ENCODE data around the gene DEFB113.
"Not testable (repeated sequence)": the region's sequence is repeated elsewhere in the genome, so short reads cannot be mapped to it uniquely, and the experiment has no call there.

Gene DEFB113

GRCh38 chr6:49966823-49967222 lies 2.6 kb downstream of the DEFB113 start:
- no peaks in the 10 kb centered on the region for H3K4me1 ChIP-seq (ENCODE audit: control insufficient read depth, insufficient read depth, low read length)
- no peak overlapping the region for H3K9ac ChIP-seq (ENCODE audit: low read length)
- H3K9me3 ChIP-seq (ENCODE audit: control insufficient read depth, low read length) = no peaks in the 10 kb centered on the region
- DNase-seq (ENCODE audit: low read depth) = no peak
- no peak overlapping the region for H3K4me3 ChIP-seq (ENCODE audit: low read length)
- no peaks in the 10 kb centered on the region for H3K36me3 ChIP-seq (ENCODE audit: control insufficient read depth, insufficient read depth, low read length, severe bottlenecking)
- H3K27me3 ChIP-seq (replicated peaks; ENCODE audit: control insufficient read depth, insufficient read depth, low read length) = no peaks in the 10 kb centered on the region

DNA sequence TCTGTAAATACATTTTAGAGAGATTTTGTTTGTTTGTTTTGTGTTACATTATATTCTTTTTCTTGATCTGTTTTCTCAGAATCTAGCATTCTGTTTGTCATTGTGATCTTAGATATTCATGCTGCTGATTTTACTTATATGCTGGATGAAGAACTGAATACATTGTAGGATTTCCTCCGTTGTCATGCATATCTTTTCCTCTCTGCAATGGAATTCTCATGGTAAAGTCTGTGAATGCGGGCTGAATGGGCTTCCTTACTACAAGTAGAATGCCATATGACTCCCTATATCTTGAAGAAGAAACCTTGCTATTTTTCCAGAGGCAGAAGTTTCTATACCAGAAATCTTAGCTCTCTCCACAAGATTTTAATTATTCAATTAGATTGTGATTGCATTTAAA lies 3.1 kb downstream of the DEFB113 start:
- Histone ChIP-seq H3K4me3 (ENCODE audit: low read length) (no peak overlapping the region), H3K9me3 (ENCODE audit: control insufficient read depth, low read length) (no peaks in the 10 kb centered on the region), H3K9ac (ENCODE audit: low read length) (no peak overlapping the region), H3K27me3 (replicated peaks; ENCODE audit: control insufficient read depth, insufficient read depth, low read length) (no peaks in the 10 kb centered on the region), H3K4me1 (ENCODE audit: control insufficient read depth, insufficient read depth, low read length) (no peaks in the 10 kb centered on the region), H3K36me3 (ENCODE audit: control insufficient read depth, insufficient read depth, low read length, severe bottlenecking) (no peaks in the 10 kb centered on the region)
- DNase-seq (ENCODE audit: low read depth) = no peak

DNA sequence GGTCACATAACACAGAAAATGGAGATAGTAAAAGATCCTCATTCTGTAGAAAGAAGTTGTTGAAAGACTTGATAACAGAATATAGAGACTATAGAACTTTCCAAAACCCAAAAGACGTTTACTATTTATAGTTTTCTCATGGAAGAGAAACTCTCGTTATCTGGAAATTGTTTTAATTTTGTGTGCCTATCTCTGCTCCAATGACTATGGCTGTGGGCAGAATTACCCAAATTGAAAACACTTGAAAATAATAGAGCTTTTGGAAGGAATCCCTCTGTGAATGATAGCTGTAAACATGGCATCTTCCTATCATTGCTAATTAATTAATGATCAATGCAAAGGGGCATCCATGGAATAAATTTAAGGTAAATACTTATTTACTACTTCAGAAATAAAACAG lies 5.4 kb downstream of the DEFB113 start, which contains the start of gene DEFB114:
Gene DEFB114, minus strand, starts transcription at position 101 of the 400 bp plus-strand sequence. Its CDS starts 59 bp downstream, at position 42.
- H3K4me1 ChIP-seq (ENCODE audit: control insufficient read depth, insufficient read depth, low read length) = no peaks in the 10 kb centered on the region
- no peak for DNase-seq (ENCODE audit: low read depth)
- H3K36me3 ChIP-seq (ENCODE audit: control insufficient read depth, insufficient read depth, low read length, severe bottlenecking) = no peaks in the 10 kb centered on the region
- no peak within 1 kb of the TSS for H3K9ac ChIP-seq (ENCODE audit: low read length)
- no peaks in the 10 kb centered on the region for H3K9me3 ChIP-seq (ENCODE audit: control insufficient read depth, low read length)
- H3K27me3 ChIP-seq (replicated peaks; ENCODE audit: control insufficient read depth, insufficient read depth, low read length) = no peaks in the 10 kb centered on the region
- no peak within 1 kb of the TSS for H3K4me3 ChIP-seq (ENCODE audit: low read length)

- Histone ChIP-seq H3K4me1 (ENCODE audit: control insufficient read depth, insufficient read depth, low read length) (no peaks in the 10 kb centered on the region), H3K9ac (ENCODE audit: low read length) (no peak overlapping the region), H3K4me3 (ENCODE audit: low read length) (no peak overlapping the region), H3K27me3 (replicated peaks; ENCODE audit: control insufficient read depth, insufficient read depth, low read length) (no peaks in the 10 kb centered on the region), H3K9me3 (ENCODE audit: control insufficient read depth, low read length) (no peaks in the 10 kb centered on the region), H3K36me3 (ENCODE audit: control insufficient read depth, insufficient read depth, low read length, severe bottlenecking) (no peaks in the 10 kb centered on the region)
- DNase-seq (ENCODE audit: low read depth) = no peak
Measured at GRCh38 chr6:49958180-49958579, 11.2 kb downstream of the DEFB113 start.

DNA sequence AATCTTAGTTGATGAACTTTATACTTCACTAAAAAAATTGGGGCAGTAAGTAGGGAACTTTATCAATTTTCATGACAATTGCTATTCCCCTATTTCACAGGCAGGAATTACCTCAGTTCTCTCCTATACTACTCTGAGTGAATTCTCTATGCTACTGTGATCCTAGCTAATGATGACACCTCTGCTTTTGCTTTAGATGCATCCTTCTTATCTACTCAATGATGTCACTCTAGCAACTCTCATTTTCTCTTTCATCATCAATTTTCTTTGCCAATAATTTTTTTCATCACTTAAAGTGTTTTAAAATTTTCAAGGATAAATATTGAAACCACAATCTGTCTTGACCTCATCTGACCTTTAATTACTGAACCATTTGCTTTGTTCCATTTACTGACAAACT lies 13.6 kb downstream of the DEFB113 start:
- Histone ChIP-seq H3K9me3 (ENCODE audit: control insufficient read depth, low read length) (no peaks in the 10 kb centered on the region), H3K4me1 (ENCODE audit: control insufficient read depth, insufficient read depth, low read length) (no peaks in the 10 kb centered on the region), H3K36me3 (ENCODE audit: control insufficient read depth, insufficient read depth, low read length, severe bottlenecking) (no peaks in the 10 kb centered on the region), H3K9ac (ENCODE audit: low read length) (no peak overlapping the region), H3K27me3 (replicated peaks; ENCODE audit: control insufficient read depth, insufficient read depth, low read length) (no peaks in the 10 kb centered on the region), H3K4me3 (ENCODE audit: low read length) (no peak overlapping the region)
- DNase-seq (ENCODE audit: low read depth) = no peak

DNA sequence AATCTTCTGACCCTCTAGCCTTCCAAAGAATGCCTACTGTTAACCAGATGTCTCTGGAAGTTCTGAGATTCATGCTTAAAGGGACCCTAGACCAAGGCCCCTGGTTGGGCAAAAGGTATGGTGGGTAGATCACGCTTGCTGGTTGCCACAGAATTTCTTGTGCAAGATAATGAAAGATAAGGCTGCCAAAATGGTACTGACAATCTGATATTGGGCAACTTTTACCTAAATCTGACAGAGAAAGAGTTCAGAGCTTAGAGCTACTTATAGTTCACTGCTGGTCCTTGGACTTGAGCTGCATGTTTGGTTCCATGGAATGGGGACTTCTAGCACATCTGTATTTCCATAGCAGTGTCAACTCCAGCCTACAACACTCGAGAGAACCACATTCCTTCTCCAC lies 17.5 kb downstream of the DEFB113 start:
- no peaks in the 10 kb centered on the region for H3K9me3 ChIP-seq (ENCODE audit: control insufficient read depth, low read length)
- no peaks in the 10 kb centered on the region for H3K36me3 ChIP-seq (ENCODE audit: control insufficient read depth, insufficient read depth, low read length, severe bottlenecking)
- H3K4me1 ChIP-seq (ENCODE audit: control insufficient read depth, insufficient read depth, low read length) = no peaks in the 10 kb centered on the region
- no peak overlapping the region for H3K4me3 ChIP-seq (ENCODE audit: low read length)
- no peak overlapping the region for H3K9ac ChIP-seq (ENCODE audit: low read length)
- DNase-seq (ENCODE audit: low read depth) = no peak
- no peaks in the 10 kb centered on the region for H3K27me3 ChIP-seq (replicated peaks; ENCODE audit: control insufficient read depth, insufficient read depth, low read length)

DNA sequence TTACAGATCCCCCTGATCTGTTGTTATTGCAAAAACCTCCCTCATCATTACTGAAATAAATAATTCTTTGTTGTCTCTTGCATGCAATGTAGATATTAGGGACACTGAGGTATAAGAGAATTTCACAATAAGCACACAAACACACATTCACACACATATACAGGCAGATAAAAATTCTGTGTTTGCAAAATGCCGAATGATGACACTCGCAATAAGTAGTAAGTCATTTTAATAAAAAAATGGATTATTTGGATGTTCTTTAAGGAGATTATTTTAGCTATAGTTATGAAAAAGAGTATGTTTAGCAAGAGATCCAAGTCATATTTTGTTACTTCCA lies 19.0 kb downstream of the DEFB113 start:
- no peak overlapping the region for H3K4me3 ChIP-seq (ENCODE audit: low read length)
- H3K36me3 ChIP-seq (ENCODE audit: control insufficient read depth, insufficient read depth, low read length, severe bottlenecking) = no peaks in the 10 kb centered on the region
- no peak overlapping the region for H3K9ac ChIP-seq (ENCODE audit: low read length)
- H3K27me3 ChIP-seq (replicated peaks; ENCODE audit: control insufficient read depth, insufficient read depth, low read length) = no peaks in the 10 kb centered on the region
- DNase-seq (ENCODE audit: low read depth) = no peak
- no peaks in the 10 kb centered on the region for H3K4me1 ChIP-seq (ENCODE audit: control insufficient read depth, insufficient read depth, low read length)
- H3K9me3 ChIP-seq (ENCODE audit: control insufficient read depth, low read length) = no peaks in the 10 kb centered on the region

GRCh38 chr6:49949062-49949461 lies 20.4 kb downstream of the DEFB113 start:
- no peak for DNase-seq (ENCODE audit: low read depth)
- H3K27me3 ChIP-seq (replicated peaks; ENCODE audit: control insufficient read depth, insufficient read depth, low read length) = no peaks in the 10 kb centered on the region
- H3K9ac ChIP-seq (ENCODE audit: low read length) = no peak overlapping the region
- H3K36me3 ChIP-seq (ENCODE audit: control insufficient read depth, insufficient read depth, low read length, severe bottlenecking) = no peaks in the 10 kb centered on the region
- H3K4me3 ChIP-seq (ENCODE audit: low read length) = no peak overlapping the region
- no peaks in the 10 kb centered on the region for H3K4me1 ChIP-seq (ENCODE audit: control insufficient read depth, insufficient read depth, low read length)
- peaks cover 11% of the 10 kb centered on the region for H3K9me3 ChIP-seq (ENCODE audit: control insufficient read depth, low read length)

- no peaks in the 10 kb centered on the region for H3K36me3 ChIP-seq (ENCODE audit: control insufficient read depth, insufficient read depth, low read length, severe bottlenecking)
- peaks cover 13% of the 10 kb centered on the region for H3K9me3 ChIP-seq (ENCODE audit: control insufficient read depth, low read length)
- no peaks in the 10 kb centered on the region for H3K27me3 ChIP-seq (replicated peaks; ENCODE audit: control insufficient read depth, insufficient read depth, low read length)
- no peak overlapping the region for H3K4me3 ChIP-seq (ENCODE audit: low read length)
- H3K4me1 ChIP-seq (ENCODE audit: control insufficient read depth, insufficient read depth, low read length) = no peaks in the 10 kb centered on the region
- H3K9ac ChIP-seq (ENCODE audit: low read length) = no peak overlapping the region
- no peak for DNase-seq (ENCODE audit: low read depth)
Measured at GRCh38 chr6:49946835-49947234, 22.6 kb downstream of the DEFB113 start.

DNA sequence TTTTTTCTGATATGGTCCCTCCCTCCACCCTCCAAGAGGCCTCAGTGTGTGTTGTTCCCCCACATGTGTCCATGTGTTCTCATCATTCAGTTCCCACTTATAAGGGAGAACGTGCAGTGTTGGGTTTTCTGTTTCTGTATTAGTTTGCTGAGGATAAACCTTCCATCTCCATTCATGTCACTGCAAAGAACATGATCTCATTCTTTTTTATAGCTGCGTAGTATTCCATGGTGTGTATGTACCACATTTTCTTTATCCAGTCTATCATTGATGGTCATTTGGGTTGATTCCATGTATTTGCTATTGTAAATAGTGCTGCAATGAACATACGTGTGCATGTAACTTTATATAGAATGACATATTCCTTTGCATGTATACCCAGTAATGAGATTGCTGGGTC lies 25.4 kb downstream of the DEFB113 start:
- not testable (repeated sequence) for H3K36me3 ChIP-seq (ENCODE audit: control insufficient read depth, insufficient read depth, low read length, severe bottlenecking); DNase-seq (ENCODE audit: low read depth); H3K27me3 ChIP-seq (replicated peaks; ENCODE audit: control insufficient read depth, insufficient read depth, low read length); H3K4me1 ChIP-seq (ENCODE audit: control insufficient read depth, insufficient read depth, low read length); H3K9ac ChIP-seq (ENCODE audit: low read length); H3K4me3 ChIP-seq (ENCODE audit: low read length)
- peaks cover 13% of the 10 kb centered on the region for H3K9me3 ChIP-seq (ENCODE audit: control insufficient read depth, low read length)

GRCh38 chr6:49939993-49940498 lies 29.4 kb downstream of the DEFB113 start:
- H3K4me1 ChIP-seq (ENCODE audit: control insufficient read depth, insufficient read depth, low read length) = no peaks in the 10 kb centered on the region
- H3K36me3 ChIP-seq (ENCODE audit: control insufficient read depth, insufficient read depth, low read length, severe bottlenecking) = no peaks in the 10 kb centered on the region
- H3K27me3 ChIP-seq (replicated peaks; ENCODE audit: control insufficient read depth, insufficient read depth, low read length) = no peaks in the 10 kb centered on the region
- H3K4me3 ChIP-seq (ENCODE audit: low read length) = no peak overlapping the region
- H3K9me3 ChIP-seq (ENCODE audit: control insufficient read depth, low read length) = peaks cover 11% of the 10 kb centered on the region
- DNase-seq (ENCODE audit: low read depth) = no peak
- H3K9ac ChIP-seq (ENCODE audit: low read length) = no peak overlapping the region

- Histone ChIP-seq H3K9me3 (ENCODE audit: control insufficient read depth, low read length) (no peaks in the 10 kb centered on the region), H3K4me3 (ENCODE audit: low read length) (no peak overlapping the region), H3K9ac (ENCODE audit: low read length) (no peak overlapping the region), H3K27me3 (replicated peaks; ENCODE audit: control insufficient read depth, insufficient read depth, low read length) (no peaks in the 10 kb centered on the region), H3K36me3 (ENCODE audit: control insufficient read depth, insufficient read depth, low read length, severe bottlenecking) (no peaks in the 10 kb centered on the region), H3K4me1 (ENCODE audit: control insufficient read depth, insufficient read depth, low read length) (no peaks in the 10 kb centered on the region)
- no peak for DNase-seq (ENCODE audit: low read depth)
Measured at GRCh38 chr6:49937811-49938210, 31.6 kb downstream of the DEFB113 start.

All from adipocyte (in vitro differentiated cells).